Lower leg skin (tissue), 3 donors: ENCODE measurements around the gene GPR17.

Experiments
- POLR2A ChIP-seq, 2 donors: fragments of 450-650 bp; IDR thresholded peaks; one replicate each; pipeline ENCODE4 v1.6.1; 2016 to 2017; ENCODE audit warnings: antibody characterized with exemption in 2 of 2, mild to moderate bottlenecking in 1 of 2, moderate library complexity in 1 of 2
- TF ChIP-seq, protein P1 (sequence below), 3 donors: fragments of 450-650 bp; IDR thresholded peaks; one replicate each; pipeline ENCODE4 v1.5.1; 2016; ENCODE audit warnings: antibody characterized with exemption in 3 of 3, mild to moderate bottlenecking in 3 of 3, moderate library complexity in 2 of 3

DNA sequence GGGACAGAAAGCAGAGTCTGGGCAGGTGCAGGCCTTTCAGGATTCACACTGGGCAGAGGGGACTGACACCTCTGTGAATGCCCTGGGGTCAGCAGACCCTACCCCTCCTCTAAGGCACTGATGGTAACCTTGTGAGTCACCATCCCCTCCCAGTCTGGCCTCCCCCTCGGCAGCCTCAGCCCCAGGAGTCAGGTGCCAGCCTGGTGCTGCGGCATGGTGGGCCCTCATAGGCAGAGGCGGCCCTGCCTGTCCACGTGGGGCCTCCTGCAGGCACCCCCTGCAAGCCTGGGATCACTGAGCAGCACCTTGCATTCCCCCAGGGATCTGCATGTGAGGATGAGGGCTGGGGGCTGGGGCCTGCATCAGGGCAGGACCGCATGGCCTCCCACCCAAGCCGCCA is 4.8 kb upstream of the GPR17 start:
- no peak for TF ChIP-seq POLR2A (IDR thresholded peaks at IDR 0.05)
- TF ChIP-seq, protein P1, sequence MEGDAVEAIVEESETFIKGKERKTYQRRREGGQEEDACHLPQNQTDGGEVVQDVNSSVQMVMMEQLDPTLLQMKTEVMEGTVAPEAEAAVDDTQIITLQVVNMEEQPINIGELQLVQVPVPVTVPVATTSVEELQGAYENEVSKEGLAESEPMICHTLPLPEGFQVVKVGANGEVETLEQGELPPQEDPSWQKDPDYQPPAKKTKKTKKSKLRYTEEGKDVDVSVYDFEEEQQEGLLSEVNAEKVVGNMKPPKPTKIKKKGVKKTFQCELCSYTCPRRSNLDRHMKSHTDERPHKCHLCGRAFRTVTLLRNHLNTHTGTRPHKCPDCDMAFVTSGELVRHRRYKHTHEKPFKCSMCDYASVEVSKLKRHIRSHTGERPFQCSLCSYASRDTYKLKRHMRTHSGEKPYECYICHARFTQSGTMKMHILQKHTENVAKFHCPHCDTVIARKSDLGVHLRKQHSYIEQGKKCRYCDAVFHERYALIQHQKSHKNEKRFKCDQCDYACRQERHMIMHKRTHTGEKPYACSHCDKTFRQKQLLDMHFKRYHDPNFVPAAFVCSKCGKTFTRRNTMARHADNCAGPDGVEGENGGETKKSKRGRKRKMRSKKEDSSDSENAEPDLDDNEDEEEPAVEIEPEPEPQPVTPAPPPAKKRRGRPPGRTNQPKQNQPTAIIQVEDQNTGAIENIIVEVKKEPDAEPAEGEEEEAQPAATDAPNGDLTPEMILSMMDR (IDR thresholded peaks at IDR 0.05): no peak
